WTC11 (cell line): ENCODE results near the gene ATP6V1F. TPM values are rescaled to one million over a fixed set of nuclear protein-coding genes. Genes with fewer than 3 reads are reported as not detected.

Experiments
- ATAC-seq: fragments of 200-7000 bp; cut with Tn5 transposase; 2 replicates; pipeline ENCODE4 v1.10.0; 2021; ENCODE audit warnings: mild to moderate bottlenecking, moderate library complexity
- CTCF ChIA-PET: fragments of 300-600 bp; sonication (Branson Sonifier 250); formaldehyde crosslinking; loops from one replicate; lab custom pipeline; 2021; ENCODE audit warnings: antibody characterized with exemption; lab: Charles Lee
- POLR2A ChIA-PET: fragments of 350-600 bp; sonication (Branson Sonifier 250); formaldehyde crosslinking; loops from one replicate; lab custom pipeline; 2021; ENCODE audit warnings: antibody characterized with exemption; lab: Charles Lee
- DNase-seq: peaks from one replicate; pipeline ENCODE4 v3.0.0; 2021; ENCODE audit warnings: low spot score
- H3K27ac Mint-ChIP-seq: 2 replicates; pipeline ENCODE4 v1.8.0; 2021; ENCODE audit warnings: mixed read lengths
- H3K27me3 Mint-ChIP-seq: 2 replicates; pipeline ENCODE4 v1.8.0; 2021; ENCODE audit warnings: low read depth, mild to moderate bottlenecking, moderate library complexity, mixed read lengths
- H3K36me3 Mint-ChIP-seq: 2 replicates; pipeline ENCODE4 v1.8.0; 2021; ENCODE audit warnings: mixed read lengths
- H3K4me1 Mint-ChIP-seq: 2 replicates; pipeline ENCODE4 v1.8.0; 2022; ENCODE audit warnings: mixed read lengths
- H3K4me3 Mint-ChIP-seq: 2 replicates; pipeline ENCODE4 v1.8.0; 2021; ENCODE audit warnings: mild to moderate bottlenecking, moderate library complexity, mixed read lengths
- H3K9me3 Mint-ChIP-seq: 2 replicates; pipeline ENCODE4 v1.8.0; 2021; ENCODE audit warnings: mixed read lengths
- CBFB ChIP-seq: sonication (generic); formaldehyde crosslinking; IDR thresholded peaks from 2 replicates; pipeline ENCODE4 v1.8.1; 2022; ENCODE audit warnings: mild to moderate bottlenecking, low read depth, missing genetic modification reagents
- CREB1 ChIP-seq: sonication (generic); formaldehyde crosslinking; IDR thresholded peaks from 2 replicates; pipeline ENCODE4 v1.8.0; 2023; ENCODE audit warnings: mild to moderate bottlenecking, missing genetic modification reagents
- CREM ChIP-seq: sonication (generic); formaldehyde crosslinking; IDR thresholded peaks from 2 replicates; pipeline ENCODE4 v1.8.1; 2022; ENCODE audit warnings: mild to moderate bottlenecking, missing genetic modification reagents, moderate library complexity
- E2F5 ChIP-seq: sonication (generic); formaldehyde crosslinking; IDR thresholded peaks from 2 replicates; pipeline ENCODE4 v1.8.1; 2022; ENCODE audit warnings: mild to moderate bottlenecking, moderate library complexity, missing genetic modification reagents
- ELF4 ChIP-seq: sonication (generic); formaldehyde crosslinking; IDR thresholded peaks from 2 replicates; pipeline ENCODE4 v1.8.1; 2022; ENCODE audit warnings: low read depth, mild to moderate bottlenecking, moderate library complexity, missing genetic modification reagents
- FOXJ3 ChIP-seq: sonication (generic); formaldehyde crosslinking; IDR thresholded peaks from 2 replicates; pipeline ENCODE4 v1.9.0; 2021; ENCODE audit warnings: missing genetic modification reagents, mild to moderate bottlenecking, borderline replicate concordance
- IRF2 ChIP-seq: sonication (generic); formaldehyde crosslinking; IDR thresholded peaks from 2 replicates; pipeline ENCODE4 v1.8.0; 2022; ENCODE audit warnings: low read depth, missing genetic modification reagents, borderline replicate concordance
- JAZF1 ChIP-seq: fragments of 250-450 bp; sonication (Bioruptor Pico); IDR thresholded peaks from 2 replicates; pipeline ENCODE4 v1.9.0; 2021; ENCODE audit warnings: moderate library complexity, mild to moderate bottlenecking, inconsistent platforms
- MXD4 ChIP-seq: fragments of 250-450 bp; sonication (Bioruptor Pico); IDR thresholded peaks from 2 replicates; pipeline ENCODE4 v1.8.0; 2021; ENCODE audit warnings: mild to moderate bottlenecking, moderate library complexity, borderline replicate concordance
- NR3C1 ChIP-seq: sonication (generic); formaldehyde crosslinking; conservative IDR thresholded peaks from 2 replicates; pipeline ENCODE4 v1.8.1; 2023; ENCODE audit warnings: low read depth, mild to moderate bottlenecking, missing genetic modification reagents
- RELA ChIP-seq: sonication (generic); formaldehyde crosslinking; IDR thresholded peaks from 2 replicates; pipeline ENCODE4 v1.8.1; 2022; ENCODE audit warnings: missing genetic modification reagents, mild to moderate bottlenecking, borderline replicate concordance
- RORB ChIP-seq: fragments of 250-450 bp; sonication (Bioruptor Pico); IDR thresholded peaks from 2 replicates; pipeline ENCODE4 v1.9.0; 2021; ENCODE audit warnings: mild to moderate bottlenecking
- TP53 ChIP-seq: sonication (generic); formaldehyde crosslinking; IDR thresholded peaks from 2 replicates; pipeline ENCODE4 v1.8.1; 2023; ENCODE audit warnings: mild to moderate bottlenecking, missing genetic modification reagents
- ZBTB43 ChIP-seq: sonication (generic); formaldehyde crosslinking; IDR thresholded peaks from 2 replicates; pipeline ENCODE4 v1.8.1; 2023; ENCODE audit warnings: mild to moderate bottlenecking, missing genetic modification reagents
- ZNF219 ChIP-seq: sonication (generic); formaldehyde crosslinking; IDR thresholded peaks from 2 replicates; pipeline ENCODE4 v1.8.0; 2023; ENCODE audit warnings: missing genetic modification reagents, mild to moderate bottlenecking, borderline replicate concordance
- ZNF263 ChIP-seq: sonication (generic); formaldehyde crosslinking; IDR thresholded peaks from 2 replicates; pipeline ENCODE4 v1.8.1; 2022; ENCODE audit warnings: low read depth, mild to moderate bottlenecking, moderate library complexity, missing genetic modification reagents
- ZNF317 ChIP-seq: sonication (generic); formaldehyde crosslinking; IDR thresholded peaks from 2 replicates; pipeline ENCODE4 v1.8.1; 2023; ENCODE audit warnings: low read depth, mild to moderate bottlenecking, moderate library complexity, missing genetic modification reagents, borderline replicate concordance
- total RNA-seq: library from RNA; stranded (reverse); gene quantifications from 3 replicates; pipeline ENCODE4 v1.2.3, GENCODE V29; 2021
- TF ChIP-seq, protein P1 (sequence below): sonication (generic); formaldehyde crosslinking; IDR thresholded peaks from 2 replicates; pipeline ENCODE4 v1.8.1; 2023; ENCODE audit warnings: mild to moderate bottlenecking, missing genetic modification reagents, borderline replicate concordance
- TF ChIP-seq, protein P2 (sequence below): sonication (generic); formaldehyde crosslinking; IDR thresholded peaks from 2 replicates; pipeline ENCODE4 v1.8.1; 2023; ENCODE audit warnings: mild to moderate bottlenecking, moderate library complexity, missing genetic modification reagents
- TF ChIP-seq, protein P3 (sequence below): sonication (generic); formaldehyde crosslinking; IDR thresholded peaks from 2 replicates; pipeline ENCODE4 v1.8.1; 2023; ENCODE audit warnings: mild to moderate bottlenecking, missing genetic modification reagents, moderate library complexity

Gene ATP6V1F
- total RNA-seq, 1 experiment from 2014 or later = 117 TPM

- H3K27ac Mint-ChIP-seq = no peak overlapping the region; the same call in 1 of the 2 replicates
- no peaks in the 10 kb centered on the region for H3K4me1 Mint-ChIP-seq
- no peak for ATAC-seq
- H3K4me3 Mint-ChIP-seq = no peak overlapping the region
- no peak for DNase-seq
- H3K27me3 Mint-ChIP-seq = no peaks in the 10 kb centered on the region
- no peaks in the 10 kb centered on the region for H3K9me3 Mint-ChIP-seq
- TF ChIP-seq CREB1 (CRISPR knock-in tag) (no peak), RELA (CRISPR knock-in tag) (no peak), CREM (CRISPR knock-in tag) (no peak), RORB (CRISPR knock-in tag) (no peak), FOXJ3 (CRISPR knock-in tag) (no peak), TP53 (CRISPR knock-in tag) (no peak), E2F5 (CRISPR knock-in tag) (no peak), JAZF1 (CRISPR knock-in tag) (no peak), MXD4 (CRISPR knock-in tag) (no peak), CBFB (CRISPR knock-in tag) (no peak), ZNF263 (CRISPR knock-in tag) (no peak), ZNF317 (no peak), ELF4 (CRISPR knock-in tag) (no peak), IRF2 (CRISPR knock-in tag) (no peak), ZBTB43 (CRISPR knock-in tag) (no peak), ZNF219 (CRISPR knock-in tag) (no peak), NR3C1 (CRISPR knock-in tag) (no peak)
- TF ChIP-seq, protein P1, sequence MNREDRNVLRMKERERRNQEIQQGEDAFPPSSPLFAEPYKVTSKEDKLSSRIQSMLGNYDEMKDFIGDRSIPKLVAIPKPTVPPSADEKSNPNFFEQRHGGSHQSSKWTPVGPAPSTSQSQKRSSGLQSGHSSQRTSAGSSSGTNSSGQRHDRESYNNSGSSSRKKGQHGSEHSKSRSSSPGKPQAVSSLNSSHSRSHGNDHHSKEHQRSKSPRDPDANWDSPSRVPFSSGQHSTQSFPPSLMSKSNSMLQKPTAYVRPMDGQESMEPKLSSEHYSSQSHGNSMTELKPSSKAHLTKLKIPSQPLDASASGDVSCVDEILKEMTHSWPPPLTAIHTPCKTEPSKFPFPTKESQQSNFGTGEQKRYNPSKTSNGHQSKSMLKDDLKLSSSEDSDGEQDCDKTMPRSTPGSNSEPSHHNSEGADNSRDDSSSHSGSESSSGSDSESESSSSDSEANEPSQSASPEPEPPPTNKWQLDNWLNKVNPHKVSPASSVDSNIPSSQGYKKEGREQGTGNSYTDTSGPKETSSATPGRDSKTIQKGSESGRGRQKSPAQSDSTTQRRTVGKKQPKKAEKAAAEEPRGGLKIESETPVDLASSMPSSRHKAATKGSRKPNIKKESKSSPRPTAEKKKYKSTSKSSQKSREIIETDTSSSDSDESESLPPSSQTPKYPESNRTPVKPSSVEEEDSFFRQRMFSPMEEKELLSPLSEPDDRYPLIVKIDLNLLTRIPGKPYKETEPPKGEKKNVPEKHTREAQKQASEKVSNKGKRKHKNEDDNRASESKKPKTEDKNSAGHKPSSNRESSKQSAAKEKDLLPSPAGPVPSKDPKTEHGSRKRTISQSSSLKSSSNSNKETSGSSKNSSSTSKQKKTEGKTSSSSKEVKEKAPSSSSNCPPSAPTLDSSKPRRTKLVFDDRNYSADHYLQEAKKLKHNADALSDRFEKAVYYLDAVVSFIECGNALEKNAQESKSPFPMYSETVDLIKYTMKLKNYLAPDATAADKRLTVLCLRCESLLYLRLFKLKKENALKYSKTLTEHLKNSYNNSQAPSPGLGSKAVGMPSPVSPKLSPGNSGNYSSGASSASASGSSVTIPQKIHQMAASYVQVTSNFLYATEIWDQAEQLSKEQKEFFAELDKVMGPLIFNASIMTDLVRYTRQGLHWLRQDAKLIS = no peak
- TF ChIP-seq, protein P2, sequence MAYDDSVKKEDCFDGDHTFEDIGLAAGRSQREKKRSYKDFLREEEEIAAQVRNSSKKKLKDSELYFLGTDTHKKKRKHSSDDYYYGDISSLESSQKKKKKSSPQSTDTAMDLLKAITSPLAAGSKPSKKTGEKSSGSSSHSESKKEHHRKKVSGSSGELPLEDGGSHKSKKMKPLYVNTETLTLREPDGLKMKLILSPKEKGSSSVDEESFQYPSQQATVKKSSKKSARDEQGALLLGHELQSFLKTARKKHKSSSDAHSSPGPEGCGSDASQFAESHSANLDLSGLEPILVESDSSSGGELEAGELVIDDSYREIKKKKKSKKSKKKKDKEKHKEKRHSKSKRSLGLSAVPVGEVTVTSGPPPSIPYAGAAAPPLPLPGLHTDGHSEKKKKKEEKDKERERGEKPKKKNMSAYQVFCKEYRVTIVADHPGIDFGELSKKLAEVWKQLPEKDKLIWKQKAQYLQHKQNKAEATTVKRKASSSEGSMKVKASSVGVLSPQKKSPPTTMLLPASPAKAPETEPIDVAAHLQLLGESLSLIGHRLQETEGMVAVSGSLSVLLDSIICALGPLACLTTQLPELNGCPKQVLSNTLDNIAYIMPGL = no peak
- TF ChIP-seq, protein P3, sequence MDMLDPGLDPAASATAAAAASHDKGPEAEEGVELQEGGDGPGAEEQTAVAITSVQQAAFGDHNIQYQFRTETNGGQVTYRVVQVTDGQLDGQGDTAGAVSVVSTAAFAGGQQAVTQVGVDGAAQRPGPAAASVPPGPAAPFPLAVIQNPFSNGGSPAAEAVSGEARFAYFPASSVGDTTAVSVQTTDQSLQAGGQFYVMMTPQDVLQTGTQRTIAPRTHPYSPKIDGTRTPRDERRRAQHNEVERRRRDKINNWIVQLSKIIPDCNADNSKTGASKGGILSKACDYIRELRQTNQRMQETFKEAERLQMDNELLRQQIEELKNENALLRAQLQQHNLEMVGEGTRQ (CRISPR knock-in tag) = no peak
- ChIA-PET POLR2A (no interaction called here), CTCF (interaction anchor here (1.4 to 2.2 kb wide), 2 partner anchors 17 to 20 kb away, joined by 3 to 5 read pairs; no protein-coding TSS in a partner anchor)
- H3K36me3 Mint-ChIP-seq = peaks cover 8% of the 10 kb centered on the region
These were observed 48.2 kb upstream of the ATP6V1F start for GRCh38 chr7:128814499-128814898.
